Tibial nerve (tissue), 3 donors: Measurements from ENCODE around the gene TSHZ3.

Experiments
- CTCF ChIP-seq, 5 experiments: fragments of 200-600 bp in 3 of 5; fragments of 450-650 bp in 2 of 5; sonication (generic) in 3 of 5; IDR thresholded peaks; one replicate each; pipeline ENCODE4 v1.5.1; 2016 to 2019; ENCODE audit warnings: antibody characterized with exemption in 5 of 5, mild to moderate bottlenecking in 3 of 5, moderate library complexity in 2 of 5
- POLR2A ChIP-seq, 2 donors: fragments of 450-650 bp; IDR thresholded peaks; one replicate each; pipeline ENCODE4 v1.6.1; 2017; ENCODE audit warnings: antibody characterized with exemption in 2 of 2, mild to moderate bottlenecking in 2 of 2, moderate library complexity in 2 of 2

- TF ChIP-seq POLR2A (IDR thresholded peaks at IDR 0.05) (no peak), CTCF (IDR thresholded peaks at IDR 0.05) (no peak)
Measured at GRCh38 chr19:31249217-31249616, 100.0 kb downstream of the TSHZ3 start.
